PC-9 (cell line): ENCODE measurements around the gene GAL3ST1. TPM values are rescaled to one million over a fixed set of nuclear protein-coding genes. Genes with fewer than 3 reads are reported as not detected.

Experiments
- BruUV-seq: library from RNA; stranded (reverse); fragments of 400-500 nt; replicated peaks from 2 replicates; lab custom pipeline; 2021; lab: Mats Ljungman, UMichigan
- CTCF ChIA-PET: fragments of 300-600 bp; sonication (Branson Sonifier 250); formaldehyde crosslinking; loops from one replicate; lab custom pipeline; 2022; ENCODE audit warnings: antibody characterized with exemption; lab: Charles Lee
- POLR2A ChIA-PET: fragments of 300-600 bp; sonication (Branson Sonifier 250); formaldehyde crosslinking; loops from one replicate; lab custom pipeline; 2022; ENCODE audit warnings: antibody characterized with exemption; ENCODE audit not compliant: unreplicated experiment; lab: Charles Lee
- DNase-seq, 2 experiments: peaks; one replicate each; pipeline versions ENCODE4 v3.0.0 to v3.0.0-alpha.2; 2015 to 2022; ENCODE audit warnings: mixed read lengths in 1 of 2
- H2AFZ ChIP-seq: fragments of 200-600 bp; sonication (generic); 2 replicates; pipeline ENCODE4 v1.8.1; 2017; ENCODE audit warnings: antibody characterized with exemption
- H3F3A ChIP-seq: fragments of 200-600 bp; sonication (generic); 2 replicates; pipeline ENCODE4 v1.8.1; 2017; ENCODE audit warnings: antibody characterized with exemption, mild to moderate bottlenecking, low read depth; ENCODE audit not compliant: insufficient read depth
- H3K27ac ChIP-seq: fragments of 200-600 bp; sonication (generic); 2 replicates; pipeline ENCODE4 v1.6.1; 2016; ENCODE audit warnings: mixed run types
- H3K27me3 ChIP-seq: fragments of 200-600 bp; sonication (generic); 2 replicates; pipeline ENCODE4 v1.6.1; 2016; ENCODE audit warnings: low read depth, mixed run types; ENCODE audit not compliant: insufficient read depth
- H3K36me3 ChIP-seq: fragments of 200-600 bp; sonication (generic); 2 replicates; pipeline ENCODE4 v1.6.1; 2016; ENCODE audit warnings: low read depth, mixed run types
- H3K4me1 ChIP-seq: fragments of 200-600 bp; sonication (generic); replicated peaks from 2 replicates; pipeline ENCODE4 v1.6.1; 2016; ENCODE audit warnings: mixed run types; ENCODE audit not compliant: insufficient read depth
- H3K4me2 ChIP-seq: fragments of 200-600 bp; sonication (generic); 2 replicates; pipeline ENCODE4 v1.6.1; 2017; ENCODE audit warnings: mixed run types
- H3K4me3 ChIP-seq: fragments of 200-600 bp; sonication (generic); 2 replicates; pipeline ENCODE4 v1.6.1; 2016; ENCODE audit warnings: mixed run types
- H3K79me2 ChIP-seq: fragments of 200-600 bp; sonication (generic); 2 replicates; pipeline ENCODE4 v1.6.1; 2017; ENCODE audit warnings: low read depth, mixed run types
- H3K9me2 ChIP-seq: fragments of 200-600 bp; sonication (generic); 2 replicates; pipeline ENCODE4 v1.8.1; 2017; ENCODE audit warnings: mild to moderate bottlenecking; ENCODE audit not compliant: insufficient read depth
- H3K9me3 ChIP-seq: fragments of 200-600 bp; sonication (generic); 2 replicates; pipeline ENCODE4 v1.8.1; 2016; ENCODE audit warnings: low read depth; ENCODE audit not compliant: insufficient read depth
- H4K20me1 ChIP-seq: fragments of 200-600 bp; sonication (generic); 2 replicates; pipeline ENCODE4 v1.8.1; 2017; ENCODE audit not compliant: insufficient read depth
- EZH2 ChIP-seq: fragments of 200-600 bp; sonication (generic); IDR thresholded peaks from 2 replicates; pipeline ENCODE4 v1.8.0; 2017; ENCODE audit warnings: antibody characterized with exemption, low read depth
- intact Hi-C: fragments of 100-400 bp; cut with micrococcal nuclease; formaldehyde crosslinking; loops from one replicate; pipeline ENCODE4 v1.10.0; 2022; ENCODE audit not compliant: unreplicated experiment
- total RNA-seq: library from RNA; stranded (reverse); gene quantifications from 2 replicates; pipeline ENCODE4 v1.2.3, GENCODE V29; 2021
- TF ChIP-seq, protein P1 (sequence below): fragments of 200-600 bp; sonication (generic); conservative IDR thresholded peaks from 2 replicates; pipeline ENCODE4 v1.6.1; 2017; ENCODE audit warnings: mixed run types, antibody characterized with exemption, mild to moderate bottlenecking, moderate library complexity

GAL3ST1 gene
- total RNA-seq, 1 experiment from 2014 or later: 0.52 TPM

DNA sequence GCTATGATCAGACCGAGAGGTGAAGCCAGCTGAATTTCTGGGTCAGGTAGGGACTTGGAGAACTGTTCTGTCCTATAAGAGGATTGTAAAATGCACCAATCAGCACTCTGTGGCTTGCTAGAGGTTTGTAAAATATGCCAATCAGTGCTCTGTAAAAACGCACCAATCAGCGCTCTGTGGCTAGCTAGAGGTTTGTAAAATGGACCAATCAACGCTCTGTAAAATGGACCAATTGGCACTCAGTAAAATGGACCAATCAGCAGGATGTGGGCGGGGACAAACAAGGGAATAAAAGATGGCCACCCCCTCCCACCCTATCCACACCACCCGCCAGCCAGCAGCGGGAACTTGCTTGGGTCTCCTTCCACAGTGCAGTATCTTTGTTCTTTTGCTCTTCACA lies 62.6 kb downstream of the GAL3ST1 start:
- no peaks in the 10 kb centered on the region for H4K20me1 ChIP-seq
- no peak overlapping the region for H3K4me3 ChIP-seq
- ChIA-PET POLR2A (no interaction called here), CTCF (no interaction called here)
- intact Hi-C loops: no loop called here
- no peaks in the 10 kb centered on the region for H3K9me3 ChIP-seq
- H3K79me2 ChIP-seq: no peaks in the 10 kb centered on the region
- no peaks in the 10 kb centered on the region for H3F3A ChIP-seq
- H3K4me1 ChIP-seq: 0 out of 2 replicates have a peak, but pooled peaks cover 4% of the 10 kb centered on the region
- BruUV-seq: no TSS peak
- H3K4me2 ChIP-seq: no peak overlapping the region
- H3K27me3 ChIP-seq: no peaks in the 10 kb centered on the region
- H3K9me2 ChIP-seq: no peaks in the 10 kb centered on the region
- H3K27ac ChIP-seq: no peak overlapping the region
- DNase-seq: no peak
- TF ChIP-seq EZH2: no peak
- TF ChIP-seq, protein P1, sequence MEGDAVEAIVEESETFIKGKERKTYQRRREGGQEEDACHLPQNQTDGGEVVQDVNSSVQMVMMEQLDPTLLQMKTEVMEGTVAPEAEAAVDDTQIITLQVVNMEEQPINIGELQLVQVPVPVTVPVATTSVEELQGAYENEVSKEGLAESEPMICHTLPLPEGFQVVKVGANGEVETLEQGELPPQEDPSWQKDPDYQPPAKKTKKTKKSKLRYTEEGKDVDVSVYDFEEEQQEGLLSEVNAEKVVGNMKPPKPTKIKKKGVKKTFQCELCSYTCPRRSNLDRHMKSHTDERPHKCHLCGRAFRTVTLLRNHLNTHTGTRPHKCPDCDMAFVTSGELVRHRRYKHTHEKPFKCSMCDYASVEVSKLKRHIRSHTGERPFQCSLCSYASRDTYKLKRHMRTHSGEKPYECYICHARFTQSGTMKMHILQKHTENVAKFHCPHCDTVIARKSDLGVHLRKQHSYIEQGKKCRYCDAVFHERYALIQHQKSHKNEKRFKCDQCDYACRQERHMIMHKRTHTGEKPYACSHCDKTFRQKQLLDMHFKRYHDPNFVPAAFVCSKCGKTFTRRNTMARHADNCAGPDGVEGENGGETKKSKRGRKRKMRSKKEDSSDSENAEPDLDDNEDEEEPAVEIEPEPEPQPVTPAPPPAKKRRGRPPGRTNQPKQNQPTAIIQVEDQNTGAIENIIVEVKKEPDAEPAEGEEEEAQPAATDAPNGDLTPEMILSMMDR: no peak
- H2AFZ ChIP-seq: no peak overlapping the region
- no peaks in the 10 kb centered on the region for H3K36me3 ChIP-seq

GRCh38 chr22:30511109-30511508 lies 63.4 kb downstream of the GAL3ST1 start:
- POLR2A ChIA-PET: no interaction called here
- H3K4me2 ChIP-seq: no peak overlapping the region
- TF ChIP-seq, protein P1: no peak
- TF ChIP-seq EZH2: no peak
- intact Hi-C loops: no loop called here
- H3K27me3 ChIP-seq: peaks cover 6% of the 10 kb centered on the region; the same call in 1 of the 2 replicates
- CTCF ChIA-PET: no interaction called here
- no peaks in the 10 kb centered on the region for H3K9me2 ChIP-seq
- no peak for DNase-seq
- no peak overlapping the region for H3K4me3 ChIP-seq
- H3K9me3 ChIP-seq: no peaks in the 10 kb centered on the region
- H3K4me1 ChIP-seq: no peaks in the 10 kb centered on the region
- no TSS peak for BruUV-seq
- H3F3A ChIP-seq: no peaks in the 10 kb centered on the region
- no peaks in the 10 kb centered on the region for H3K79me2 ChIP-seq
- H3K27ac ChIP-seq: no peak overlapping the region
- no peak overlapping the region for H2AFZ ChIP-seq
- H3K36me3 ChIP-seq: no peaks in the 10 kb centered on the region
- no peaks in the 10 kb centered on the region for H4K20me1 ChIP-seq

GRCh38 chr22:30508216-30508615 lies 66.2 kb downstream of the GAL3ST1 start:
- H4K20me1 ChIP-seq: no peaks in the 10 kb centered on the region
- no peaks in the 10 kb centered on the region for H3K9me2 ChIP-seq
- no peak overlapping the region for H3K27ac ChIP-seq
- H3K4me3 ChIP-seq: no peak overlapping the region
- no TSS peak for BruUV-seq
- peaks cover 14% of the 10 kb centered on the region for H3K27me3 ChIP-seq
- H3K9me3 ChIP-seq: no peaks in the 10 kb centered on the region
- ChIA-PET POLR2A (no interaction called here), CTCF (interaction anchor here (0.7 kb wide), 1 partner anchor 127 kb away, joined by 3 read pairs; no protein-coding TSS in a partner anchor)
- H3F3A ChIP-seq: no peaks in the 10 kb centered on the region
- TF ChIP-seq, protein P1: no peak
- no peak for TF ChIP-seq EZH2
- H3K36me3 ChIP-seq: no peaks in the 10 kb centered on the region
- H2AFZ ChIP-seq: no peak overlapping the region
- no peak overlapping the region for H3K4me2 ChIP-seq
- no peak for DNase-seq
- no peaks in the 10 kb centered on the region for H3K79me2 ChIP-seq
- 0 out of 2 replicates have a peak, but pooled peaks cover 5% of the 10 kb centered on the region for H3K4me1 ChIP-seq
- intact Hi-C loops: no loop called here
